ENCODE results near the gene PLA2G2C. TPM values are rescaled to one million over a fixed set of nuclear protein-coding genes. Genes with fewer than 3 reads are reported as not detected.

PLA2G2C gene
- total and polyA plus RNA-seq, 2 of the 8 experiments (the other 6 are each of a cell fraction or from before 2014, with no cell fraction given), result not detected

GRCh38 chr1:20199840-20200239 is 13.5 kb upstream of the PLA2G2C start:
- Histone ChIP-seq H4K20me1 (replicated peaks in 1 of 2; ENCODE audit: control insufficient read depth in 1 of 2, insufficient read depth in 2 of 2, low read length in 2 of 2) (no peaks in the 10 kb centered on the region), H2BK15ac (ENCODE audit: low read length) (no peak overlapping the region), H2BK5ac (ENCODE audit: low read depth, low read length) (no peak overlapping the region), H3K4me1 (replicated peaks in 1 of 4; ENCODE audit: control insufficient read depth in 3 of 4, insufficient read depth in 4 of 4, low read length in 3 of 4) (peaks cover 0 to 2% (median 0%) of the 10 kb centered on the region in 4 experiments; a peak in 1 of 7 replicates), H3K79me2 (ENCODE audit: control insufficient read depth in 1 of 2, insufficient read depth in 2 of 2, low read length in 2 of 2) (no peaks in the 10 kb centered on the region), H3K79me1 (ENCODE audit: low read depth, low read length) (no peaks in the 10 kb centered on the region), H3K23ac (ENCODE audit: insufficient read length) (no peak overlapping the region), H3K36me3 (ENCODE audit: control insufficient read depth in 2 of 4, insufficient read depth in 4 of 4, low read length in 3 of 4) (no peaks in the 10 kb centered on the region), H2AK5ac (ENCODE audit: low read depth, low read length) (no peak overlapping the region), H3K14ac (ENCODE audit: insufficient read length) (no peak overlapping the region), H3K4ac (replicated peaks; ENCODE audit: insufficient read length, low read depth, low read length) (no peak overlapping the region), H3K56ac (replicated peaks; ENCODE audit: insufficient read length, low read depth, low read length) (no peak overlapping the region), H3K23me2 (ENCODE audit: low read depth, low read length) (no peaks in the 10 kb centered on the region), H2BK120ac (replicated peaks; ENCODE audit: low read depth, low read length) (no peak overlapping the region), H2BK20ac (ENCODE audit: low read length) (no peak overlapping the region), H3K18ac (ENCODE audit: extremely low read depth, low read length) (no peak overlapping the region), H3K9ac (replicated peaks in 1 of 4; ENCODE audit: extremely low read depth in 1 of 4, low read depth in 3 of 4, low read length in 3 of 4) (no peak overlapping the region), H3K27me3 (replicated peaks in 1 of 4; ENCODE audit: control insufficient read depth in 3 of 4, extremely low read depth in 1 of 4, insufficient read depth in 3 of 4, low read length in 3 of 4) (no peaks in the 10 kb centered on the region; a peak in 1 of 7 replicates), H4K5ac (ENCODE audit: insufficient read length, low read depth, low read length) (no peak overlapping the region), H3K9me3 (ENCODE audit: insufficient read depth in 2 of 2, low read depth in 1 of 2, low read length in 1 of 2) (no peaks in the 10 kb centered on the region), H2BK12ac (ENCODE audit: low read depth, low read length) (no peak overlapping the region), H3K4me2 (ENCODE audit: insufficient read depth in 1 of 2, low read depth in 2 of 2, low read length in 2 of 2) (no peak overlapping the region), H2AFZ (ENCODE audit: low read length) (no peak overlapping the region), H3K4me3 (ENCODE audit: extremely low read depth in 1 of 4, insufficient read depth in 2 of 4, low read depth in 3 of 4, low read length in 4 of 4) (no peak overlapping the region), H3K27ac (ENCODE audit: low read depth, low read length) (no peak overlapping the region), H4K8ac (ENCODE audit: extremely low read depth, insufficient read depth, low read length) (no peak overlapping the region), H4K91ac (replicated peaks; ENCODE audit: insufficient read length, low read length) (no peak overlapping the region)
- DNase-seq (ENCODE audit: low read depth in 1 of 2, low spot score in 2 of 2) (no peak), FAIRE-seq (no peak)
- ChIA-PET POLR2A (ENCODE audit: partially characterized antibody) (no interaction called here), CTCF (ENCODE audit: partially characterized antibody) (interaction anchor here (0.9 to 2.3 kb wide), 6 partner anchors 8 to 231 kb away, joined by 3 to 9 read pairs (median 3); no protein-coding TSS in a partner anchor)
- TF ChIP-seq BRCA1 (IDR thresholded peaks at IDR 0.05; ENCODE audit: low read depth, low read length) (no peak), NRF1 (IDR thresholded peaks at IDR 0.05; ENCODE audit: low read depth, low read length) (no peak)
- WGBS, 2 experiments (ENCODE audit: extremely low coverage in 1 of 2, insufficient coverage in 1 of 2, insufficient read length in 1 of 2, insufficient replicate concordance in 2 of 2, low coverage in 1 of 2, low lambda C conversion rate in 2 of 2, missing lambda C conversion rate in 1 of 2), result 85% methylated on average over 2 of the region's 2 CpGs; no CpG with 5 or more reads in 1 of the 2 experiments

All from H1 (cell line).